NCI-H128 (cell line): Measurements from ENCODE around the gene BTN3A1.

ENCODE experiments used
- DNase-seq: peaks from one replicate; lab custom pipeline; 2025; ENCODE audit not compliant: unreplicated experiment; lab: John Stamatoyannopoulos, UW

The BTN3A1 gene

DNA sequence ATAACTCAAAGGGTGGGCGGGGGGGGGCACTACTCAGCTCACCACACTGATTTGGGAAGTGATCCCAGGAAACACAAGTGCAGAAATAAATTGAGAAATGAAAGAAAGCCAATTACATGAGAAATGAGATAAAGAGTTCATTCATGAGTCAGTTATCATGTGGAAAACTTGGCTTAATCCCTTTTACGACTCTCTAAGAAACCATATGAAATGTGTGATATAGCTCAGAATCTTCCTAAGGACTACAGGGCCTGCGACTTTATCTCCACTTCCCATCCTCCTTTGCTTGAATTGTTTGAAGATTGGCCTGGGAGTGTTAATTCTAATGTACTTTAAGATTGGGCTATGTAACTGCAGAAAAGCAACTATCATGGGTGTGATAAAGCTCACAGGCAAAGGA is 22.8 kb upstream of the BTN3A1 start:
- DNase-seq, result no peak

DNA sequence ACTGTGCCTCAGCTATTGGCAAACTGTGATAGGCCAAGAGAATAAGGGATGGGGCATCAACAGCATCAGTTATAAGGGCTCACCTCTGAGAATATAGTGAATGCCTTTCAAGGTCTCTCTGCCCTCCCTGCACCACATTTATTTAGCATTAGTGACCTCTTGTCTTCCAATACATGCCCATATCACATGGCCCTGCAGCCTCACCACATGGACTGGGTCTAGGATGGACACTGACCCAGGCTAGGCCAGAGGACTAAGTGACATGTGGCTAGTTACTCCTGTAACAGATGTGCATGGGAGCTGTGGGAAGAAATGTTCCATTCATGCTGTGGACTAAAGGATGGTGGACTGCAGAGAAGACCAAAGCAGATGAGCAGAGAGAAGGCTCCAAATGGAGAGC is 22.3 kb upstream of the BTN3A1 start:
- DNase-seq, result no peak

DNA sequence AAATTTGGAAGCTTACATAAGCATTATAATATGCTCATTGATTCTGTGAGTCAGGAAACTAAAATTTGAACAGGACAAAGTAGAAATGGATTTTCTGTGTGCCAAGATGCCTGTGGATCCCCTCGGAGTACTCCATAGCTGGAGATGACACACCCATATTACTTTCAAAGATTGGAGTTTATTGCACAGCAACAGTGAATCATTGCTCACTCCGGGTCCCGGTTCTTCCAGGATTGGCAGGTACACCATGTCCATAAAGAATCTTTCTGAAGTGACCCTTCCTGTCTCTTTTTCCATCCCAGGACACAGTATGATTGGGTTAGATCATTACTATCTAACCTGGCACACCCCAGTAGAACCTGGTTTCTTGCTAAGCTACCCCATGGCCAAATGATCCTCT is 21.8 kb upstream of the BTN3A1 start:
- no peak for DNase-seq

DNA sequence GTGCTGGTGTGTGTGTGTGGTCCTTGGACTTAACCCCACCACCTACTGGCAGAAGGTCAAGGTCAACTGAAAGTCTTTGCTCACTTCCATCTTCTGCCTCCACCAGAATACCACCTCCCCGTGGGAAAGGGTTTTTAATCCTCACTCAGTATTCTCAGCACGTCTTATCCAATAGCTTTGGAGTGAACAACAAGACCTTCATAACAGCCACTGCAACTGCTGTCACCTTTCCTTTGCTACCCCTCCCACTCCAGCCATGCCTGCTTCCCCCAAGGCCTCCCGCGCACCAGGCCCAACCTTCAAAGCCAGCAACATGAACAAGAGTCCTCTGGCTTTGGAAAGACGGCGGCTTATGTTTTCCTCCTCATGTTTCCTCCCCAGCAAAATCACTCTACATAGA is 20.0 kb upstream of the BTN3A1 start:
- DNase-seq, result no peak

DNA sequence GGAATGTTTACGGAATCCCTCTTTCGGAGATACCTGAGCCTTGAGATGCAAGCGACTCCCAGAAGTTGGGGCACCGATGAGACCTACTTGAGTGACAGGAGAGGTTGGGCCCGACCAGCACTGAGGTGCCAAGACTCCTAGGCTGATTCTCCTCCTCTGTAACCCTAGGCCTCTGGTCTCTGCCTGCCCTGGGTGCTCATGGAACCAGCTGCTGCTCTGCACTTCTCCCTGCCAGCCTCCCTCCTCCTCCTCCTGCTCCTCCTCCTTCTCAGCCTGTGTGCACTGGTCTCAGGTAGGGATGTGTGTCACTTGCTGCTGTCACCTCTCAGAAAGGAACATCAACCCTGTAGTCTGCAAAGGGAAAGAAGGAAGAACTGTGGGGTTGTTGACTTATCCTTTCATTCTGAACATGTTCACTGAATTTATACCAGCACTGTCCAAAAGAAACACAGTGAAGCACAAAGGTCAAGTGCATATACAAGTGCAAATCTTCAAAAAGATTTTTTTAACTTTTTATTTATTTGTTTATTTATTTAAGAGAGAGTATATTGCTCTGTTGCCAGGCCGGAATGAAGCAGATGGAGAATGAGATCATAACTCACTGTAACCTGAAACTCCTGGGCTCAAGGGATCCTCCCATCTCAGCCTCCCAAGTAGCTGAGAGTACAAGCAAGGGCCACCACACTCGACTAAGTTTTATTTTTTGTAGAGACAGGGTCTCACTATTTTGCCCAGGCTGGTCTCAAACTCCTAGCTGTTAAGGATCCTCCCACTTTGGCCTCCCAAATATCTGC is 18.3 kb upstream of the BTN3A1 start:
- DNase-seq, result no peak

DNA sequence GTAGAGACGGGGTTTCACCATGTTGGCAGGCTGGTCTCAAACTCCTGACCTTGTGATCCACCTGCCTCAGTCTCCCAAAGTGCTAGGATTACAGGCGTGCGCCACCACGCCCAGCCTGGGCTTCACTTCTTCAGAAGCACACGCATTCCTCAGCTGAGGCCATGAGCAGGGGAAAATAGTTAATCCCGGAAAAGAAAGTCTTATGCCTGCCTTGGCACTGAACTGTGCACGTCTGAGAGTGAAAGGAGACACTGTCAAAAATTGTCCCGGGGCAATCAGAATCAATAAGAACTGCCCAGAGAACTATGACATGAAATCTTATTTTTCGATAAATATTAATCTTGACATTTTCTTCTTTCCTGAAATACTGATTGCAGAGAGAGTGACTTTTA is 16.3 kb upstream of the BTN3A1 start:
- no peak for DNase-seq

DNA sequence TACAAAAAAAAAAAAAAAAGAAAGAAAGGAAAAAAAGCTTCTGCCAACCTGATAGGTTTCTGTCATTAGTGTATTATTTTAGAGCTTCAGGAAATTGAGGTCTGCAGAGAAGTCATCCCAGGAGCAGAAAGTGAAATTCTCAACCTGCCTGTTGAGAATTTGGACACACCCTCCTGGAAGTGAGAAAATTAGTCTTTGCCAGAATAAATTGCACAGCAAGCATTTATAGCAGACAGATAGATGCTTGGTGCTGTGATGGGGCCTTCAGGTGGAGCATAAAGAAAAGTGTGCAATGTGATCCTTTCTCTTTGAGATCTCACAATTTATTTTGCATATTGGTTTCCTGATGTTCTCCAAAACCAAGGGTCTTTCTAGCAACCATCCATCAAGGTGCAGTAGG is 14.5 kb upstream of the BTN3A1 start:
- no peak for DNase-seq

DNA sequence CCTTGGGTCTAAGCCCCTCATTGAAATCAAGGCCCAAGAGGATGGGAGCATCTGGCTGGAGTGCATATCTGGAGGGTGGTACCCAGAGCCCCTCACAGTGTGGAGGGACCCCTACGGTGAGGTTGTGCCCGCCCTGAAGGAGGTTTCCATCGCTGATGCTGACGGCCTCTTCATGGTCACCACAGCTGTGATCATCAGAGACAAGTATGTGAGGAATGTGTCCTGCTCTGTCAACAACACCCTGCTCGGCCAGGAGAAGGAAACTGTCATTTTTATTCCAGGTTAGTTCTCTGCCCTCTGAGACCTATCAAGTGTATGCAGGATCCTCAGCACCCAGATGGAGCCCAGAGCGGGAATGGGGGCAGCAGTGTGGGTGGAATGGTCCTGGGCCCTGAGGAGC is 14.1 kb upstream of the BTN3A1 start:
- no peak for DNase-seq

DNA sequence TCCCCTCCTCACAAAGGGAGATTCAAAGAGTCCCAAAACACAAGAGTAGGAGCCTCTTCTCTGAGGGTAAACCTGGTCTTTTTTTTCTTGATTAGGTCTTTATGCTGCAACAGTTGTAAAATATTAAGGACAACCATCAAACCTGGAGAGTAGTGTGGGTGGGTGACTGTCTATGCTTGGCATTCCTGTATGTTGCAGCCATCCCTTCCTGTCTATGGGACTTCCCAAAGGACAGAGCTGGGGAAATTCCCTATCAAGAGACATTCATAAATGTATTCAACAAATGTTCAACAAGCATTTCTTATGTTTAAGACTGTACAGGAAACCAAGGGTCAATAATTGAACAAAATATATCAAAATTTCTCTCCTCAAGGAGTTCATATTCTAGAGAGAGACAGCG is 13.6 kb upstream of the BTN3A1 start:
- DNase-seq, result no peak

DNA sequence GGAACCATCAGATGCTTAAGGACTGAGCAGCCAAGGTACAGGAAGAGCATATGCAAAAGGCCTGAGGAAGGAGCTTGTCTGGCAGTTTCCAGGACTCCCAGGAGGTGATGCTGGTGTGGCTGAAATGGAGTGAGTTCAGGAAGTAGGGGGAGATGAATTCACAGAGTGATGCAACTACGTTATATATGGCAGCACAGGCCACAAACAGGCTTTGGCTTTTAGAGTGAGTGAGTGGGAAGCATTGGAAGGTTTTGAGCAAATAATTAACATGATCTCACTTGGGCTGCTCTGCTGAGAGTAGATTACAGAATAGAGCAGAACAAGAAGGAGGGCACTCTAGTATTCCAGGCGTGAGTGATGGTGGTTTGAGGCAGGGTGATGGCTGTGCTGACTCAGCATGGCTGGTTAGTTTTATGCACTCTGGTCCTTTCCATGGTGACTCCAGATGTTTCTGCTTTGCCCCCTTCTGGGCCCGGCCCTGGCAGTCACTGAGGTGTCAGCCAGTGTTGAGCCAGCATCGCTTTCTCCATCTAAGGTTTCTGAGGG is 12.7 kb upstream of the BTN3A1 start:
- DNase-seq, result no peak

DNA sequence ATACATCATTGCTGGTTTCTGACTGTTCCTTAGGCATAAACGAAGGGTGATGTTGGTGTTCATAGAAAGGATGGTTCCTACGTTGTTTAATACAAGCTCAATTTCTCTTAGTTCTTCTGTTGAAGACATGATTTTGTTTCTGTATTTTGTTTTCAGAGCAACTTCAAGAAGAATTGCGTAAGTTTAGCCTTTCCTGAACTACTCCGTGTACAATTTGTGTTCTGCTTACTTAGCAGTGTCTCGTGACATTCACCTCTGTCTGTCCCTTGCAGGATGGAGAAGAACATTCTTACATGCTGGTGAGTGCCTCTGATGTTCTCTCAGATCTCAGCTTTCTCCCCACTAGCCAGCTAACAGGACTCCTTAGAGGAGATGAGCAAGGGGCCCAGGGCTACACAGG is 11.5 kb upstream of the BTN3A1 start:
- DNase-seq, result no peak

DNA sequence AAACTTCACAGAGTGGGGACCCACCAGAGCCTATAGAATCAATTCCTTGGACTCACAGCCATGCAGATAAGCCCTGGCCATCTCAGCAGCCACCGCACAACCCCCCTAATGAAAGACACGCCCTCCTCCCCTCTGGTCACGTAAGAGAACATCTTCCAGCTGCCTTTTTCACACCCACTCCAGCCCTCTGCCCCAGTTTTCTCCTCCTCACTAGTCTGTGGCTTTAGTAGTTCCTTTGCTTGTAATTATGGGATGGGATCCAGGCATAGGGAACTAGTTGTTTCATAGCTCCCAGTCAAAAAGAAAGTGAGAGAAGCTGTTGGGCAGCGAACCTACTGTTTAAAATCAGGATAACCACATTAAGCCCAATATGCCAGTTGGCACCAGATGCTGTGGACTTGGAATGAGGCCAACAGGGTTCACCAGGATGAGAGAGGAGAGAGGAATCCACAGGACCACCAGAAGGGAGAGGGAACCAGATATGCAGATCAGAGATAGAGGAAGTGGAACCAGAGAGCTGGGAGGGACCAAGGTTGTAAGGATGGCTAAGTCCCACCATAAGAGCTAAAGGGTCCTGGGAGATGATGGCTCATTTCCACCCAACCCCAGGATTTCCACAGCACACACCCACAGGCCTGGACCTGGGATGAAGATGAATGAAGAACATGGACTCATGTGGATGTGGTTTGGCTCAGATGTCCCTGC is 9.0 kb upstream of the BTN3A1 start:
- DNase-seq, result no peak

DNA sequence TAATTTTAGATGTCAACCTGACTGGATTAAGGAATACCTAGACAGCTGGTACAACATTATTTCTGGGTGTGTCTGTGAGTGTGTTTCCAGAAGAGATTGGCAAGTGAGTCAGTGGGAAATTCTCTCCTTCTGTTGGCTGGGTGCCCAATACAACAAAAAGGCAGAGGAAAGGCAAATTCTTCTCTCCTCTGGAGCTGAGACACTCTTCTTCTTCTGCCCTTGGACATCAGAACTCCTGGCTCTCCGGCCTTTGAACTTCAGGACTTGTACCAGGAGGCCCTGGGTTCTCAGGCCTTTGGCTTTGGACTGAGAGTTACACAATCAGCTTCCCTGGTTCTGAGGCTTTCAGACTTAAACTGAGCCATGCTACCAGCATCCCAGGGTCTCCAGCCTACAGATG is 7.8 kb upstream of the BTN3A1 start:
- DNase-seq, result no peak

DNA sequence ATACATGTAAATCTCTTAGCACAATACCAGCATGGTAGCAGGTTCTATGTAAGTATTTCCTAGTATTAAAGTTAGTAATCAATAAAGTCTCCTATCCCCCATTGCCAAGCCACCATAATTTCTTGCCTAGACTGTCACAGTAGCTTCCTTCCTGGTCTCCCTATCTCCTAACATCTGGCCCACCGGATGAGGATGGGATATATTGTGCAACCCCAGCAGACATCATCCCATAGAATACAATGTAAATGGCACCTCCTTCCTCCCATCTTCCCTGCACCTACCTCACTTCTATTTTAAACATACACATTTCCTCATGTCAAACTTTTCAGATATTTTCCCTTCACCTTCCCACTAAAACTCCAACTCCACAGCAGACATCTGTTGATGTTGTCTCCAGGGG is 3.5 kb upstream of the BTN3A1 start:
- DNase-seq, result no peak

DNA sequence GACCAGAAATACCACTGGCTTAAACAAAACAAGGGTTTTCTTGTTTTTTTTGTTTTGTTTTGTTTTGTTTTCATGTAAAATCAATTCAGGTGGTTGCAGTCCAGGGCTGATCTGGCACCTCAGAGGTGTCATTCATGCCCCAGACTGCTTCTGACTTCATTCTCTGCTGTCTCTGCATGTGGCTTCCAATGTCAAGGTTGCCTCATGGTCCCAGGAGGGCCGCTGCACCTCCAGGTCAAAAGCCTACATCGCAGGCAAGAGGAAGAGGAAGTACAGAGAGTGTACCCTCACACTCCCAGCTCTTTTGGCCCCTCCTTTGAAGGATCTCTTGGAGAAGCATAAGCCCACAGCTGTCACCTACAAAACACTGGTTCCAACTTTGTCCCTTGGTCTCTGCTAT is 1.4 kb upstream of the BTN3A1 start:
- DNase-seq, result no peak

DNA sequence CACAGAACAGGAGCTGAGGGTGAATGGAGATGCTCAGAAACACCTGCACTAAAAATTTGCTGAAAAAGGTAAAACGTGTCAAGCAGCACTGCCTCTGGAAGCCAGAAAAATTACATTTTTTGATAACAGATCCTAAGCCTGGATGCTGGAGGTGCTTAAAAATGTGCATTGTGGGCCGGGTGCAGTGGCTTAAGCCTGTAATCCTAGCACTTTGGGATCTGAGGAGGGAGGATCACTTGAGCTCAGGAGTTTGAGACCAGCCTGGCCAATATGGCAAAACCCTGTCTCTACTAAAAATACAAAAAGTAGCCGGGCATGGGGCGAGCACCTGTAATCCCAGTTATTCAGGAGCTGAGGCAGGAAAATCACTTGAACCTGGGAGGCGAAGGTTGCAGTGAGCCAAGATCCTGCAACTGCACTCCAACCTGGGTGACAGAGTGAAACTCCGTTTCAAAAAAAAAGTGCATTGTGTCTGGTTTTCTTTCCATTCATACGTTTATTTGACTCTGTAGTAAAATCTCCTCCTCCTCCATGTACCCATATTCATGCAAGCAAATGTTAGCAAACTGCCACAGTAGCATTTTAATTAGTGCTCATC is 587 bp upstream of the BTN3A1 start:
- DNase-seq, result no peak

DNA sequence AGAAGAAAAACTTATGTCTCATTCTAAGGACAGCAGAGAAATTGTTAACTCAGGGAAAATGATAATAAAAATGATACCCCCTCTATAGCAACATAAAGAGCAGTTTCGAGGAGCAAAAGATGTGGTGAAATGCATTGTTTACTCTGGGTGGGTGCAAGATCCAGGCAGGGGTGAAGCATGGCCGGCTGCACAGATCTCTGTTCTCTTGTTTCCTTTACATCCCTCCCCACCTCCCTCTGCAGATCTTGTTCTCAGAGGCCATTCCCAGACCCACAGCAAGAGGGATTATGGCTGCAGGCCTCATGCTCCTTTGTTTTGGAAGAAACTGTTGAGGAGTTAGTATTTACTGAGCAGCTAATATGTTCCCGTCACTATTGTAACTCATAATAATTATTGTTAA is 1.8 kb downstream of the BTN3A1 start:
- no peak for DNase-seq

DNA sequence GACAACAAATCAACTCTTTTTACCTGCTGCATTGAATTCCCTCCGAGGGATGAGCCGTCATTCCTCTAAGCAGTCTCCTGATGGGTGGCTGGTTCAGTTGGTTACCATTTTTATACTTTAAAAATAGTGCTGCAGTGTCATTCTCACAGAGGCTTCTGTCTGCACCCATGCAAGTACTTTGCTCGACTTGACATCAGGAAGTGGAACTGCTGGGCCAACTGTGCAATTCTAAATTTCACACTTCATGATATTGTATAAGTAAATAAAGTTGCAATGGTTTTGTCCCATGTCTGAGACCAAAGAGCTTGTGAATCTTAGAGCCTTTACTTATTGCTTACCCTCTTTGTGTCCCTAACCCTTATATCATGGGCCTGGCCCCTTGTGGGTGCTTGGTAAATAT is 2.5 kb downstream of the BTN3A1 start:
- DNase-seq, result no peak

DNA sequence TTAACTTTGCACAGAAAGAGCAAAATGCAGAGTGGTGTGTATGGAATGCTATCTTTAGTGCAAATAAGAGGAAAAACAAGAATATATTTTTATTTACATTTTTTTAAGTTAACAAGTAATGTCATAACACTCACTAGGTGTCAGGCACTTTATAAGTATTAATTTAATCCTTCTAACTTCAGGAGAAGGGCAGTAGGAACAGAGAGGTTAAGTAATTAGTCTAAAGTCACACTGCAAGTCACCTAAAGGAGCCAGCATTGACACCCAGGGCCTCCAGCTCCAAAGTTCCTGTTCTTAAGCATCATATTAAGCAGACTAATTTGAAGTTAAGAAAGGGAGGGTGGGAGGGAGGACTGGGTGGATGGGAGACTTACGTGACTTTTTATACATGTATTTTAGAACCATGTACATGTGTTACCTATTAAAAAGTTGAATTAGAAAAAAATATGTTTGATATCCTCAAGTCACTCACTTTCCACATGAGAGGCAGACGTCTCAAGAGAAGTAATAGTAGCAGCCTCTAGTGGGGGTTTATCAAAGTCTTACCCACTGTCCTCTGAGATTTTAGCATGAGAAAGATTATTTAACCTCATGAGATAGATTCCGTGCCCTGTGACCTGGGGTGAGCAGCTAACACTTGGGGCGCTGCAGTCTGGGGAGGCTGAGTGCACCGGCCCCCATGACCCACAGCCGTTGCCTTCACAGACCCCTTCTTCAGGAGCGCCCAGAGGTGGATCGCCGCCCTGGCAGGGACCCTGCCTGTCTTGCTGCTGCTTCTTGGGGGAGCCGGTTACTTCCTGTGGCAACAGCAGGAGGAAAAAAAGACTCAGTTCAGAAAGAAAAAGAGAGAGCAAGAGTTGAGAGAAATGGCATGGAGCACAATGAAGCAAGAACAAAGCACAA is 7.0 kb downstream of the BTN3A1 start:
- DNase-seq, result no peak

DNA sequence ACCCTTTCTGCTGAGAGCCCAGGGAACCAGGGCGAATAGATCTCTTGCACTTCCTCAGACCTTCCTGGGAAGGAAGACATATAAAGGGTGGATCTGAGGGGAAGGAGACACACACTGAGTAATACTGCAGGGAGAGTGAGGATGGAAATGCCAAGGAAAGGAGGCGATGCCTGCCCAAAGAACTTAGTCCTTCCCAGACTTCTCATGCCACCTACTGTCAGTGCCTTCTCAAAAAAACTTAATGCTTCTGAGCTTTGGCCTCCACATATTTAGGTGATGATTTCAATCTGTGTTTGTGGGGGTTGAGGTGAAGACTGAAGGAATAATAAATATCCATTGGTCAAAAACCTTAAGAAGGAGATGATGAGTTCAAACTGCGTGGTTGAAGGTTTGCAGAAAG is 9.7 kb downstream of the BTN3A1 start:
- no peak for DNase-seq

DNA sequence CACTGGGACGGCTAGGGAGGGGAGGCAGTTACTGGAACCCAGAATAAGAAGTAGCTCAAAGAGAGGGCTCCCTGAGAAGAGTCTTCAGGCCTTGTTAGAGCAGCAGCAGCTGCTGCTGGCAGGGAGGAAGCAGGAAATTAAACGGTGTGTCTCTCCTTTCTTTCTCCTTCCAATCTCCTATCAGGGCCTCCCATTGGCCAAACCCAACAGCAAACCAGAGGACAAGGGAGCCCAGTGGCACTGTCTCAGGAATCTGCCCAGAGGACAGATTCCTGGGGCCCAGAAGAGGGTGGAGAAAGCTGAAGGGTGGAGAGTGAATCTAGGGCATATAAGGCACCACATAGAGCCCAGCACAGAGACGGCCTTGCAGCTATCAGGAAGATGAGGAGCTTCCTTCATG is 10.2 kb downstream of the BTN3A1 start:
- no peak for DNase-seq
